Suppressor macrophage (primary cell): ENCODE measurements around the gene BLVRA.
"Not testable (repeated sequence)": the region's sequence is repeated elsewhere in the genome, so short reads cannot be mapped to it uniquely, and the experiment has no call there.

ENCODE experiments used
- DNase-seq, 4 experiments: peaks; one replicate each; pipeline ENCODE4 v3.0.0-alpha.2; 2020 to 2022

Gene BLVRA

GRCh38 chr7:43810195-43810941 is 51.9 kb downstream of the BLVRA start:
- DNase-seq, result peak; percentile 36 to 65 (median 40)

- no peak for DNase-seq
Measured at GRCh38 chr7:43815373-43815772, 56.9 kb downstream of the BLVRA start.

- DNase-seq, result not testable (repeated sequence)
Measured at GRCh38 chr7:43816046-43816797, 57.7 kb downstream of the BLVRA start.

GRCh38 chr7:43823425-43823824 is 64.9 kb downstream of the BLVRA start:
- not testable (repeated sequence) for DNase-seq

GRCh38 chr7:43823941-43824340 is 65.5 kb downstream of the BLVRA start:
- DNase-seq, result no peak

GRCh38 chr7:43824513-43824912 is 66.0 kb downstream of the BLVRA start:
- DNase-seq, result not testable (repeated sequence)

- no peak for DNase-seq
Measured at GRCh38 chr7:43824963-43825362, 66.5 kb downstream of the BLVRA start.

- no peak for DNase-seq
Measured at GRCh38 chr7:43825391-43825808, 66.9 kb downstream of the BLVRA start.

- not testable (repeated sequence) for DNase-seq
Measured at GRCh38 chr7:43830917-43831316, 72.4 kb downstream of the BLVRA start.

GRCh38 chr7:43834463-43835251 is 76.2 kb downstream of the BLVRA start:
- DNase-seq, result peak; percentile 15 to 77 (median 61)

- DNase-seq, result no peak
Measured at GRCh38 chr7:43838201-43838658, 79.8 kb downstream of the BLVRA start.

- no peak for DNase-seq
Measured at GRCh38 chr7:43843296-43843695, 84.8 kb downstream of the BLVRA start.

GRCh38 chr7:43844257-43844656 is 85.8 kb downstream of the BLVRA start:
- DNase-seq, result no peak

GRCh38 chr7:43844662-43845061 is 86.2 kb downstream of the BLVRA start:
- no peak for DNase-seq

- DNase-seq, result no peak
Measured at GRCh38 chr7:43847496-43847895, 89.0 kb downstream of the BLVRA start.

- no peak for DNase-seq
Measured at GRCh38 chr7:43849047-43849446, 90.6 kb downstream of the BLVRA start.

GRCh38 chr7:43850348-43851116 is 92.1 kb downstream of the BLVRA start:
- no peak for DNase-seq

- DNase-seq, result no peak
Measured at GRCh38 chr7:43851805-43852204, 93.3 kb downstream of the BLVRA start.

- no peak for DNase-seq
Measured at GRCh38 chr7:43855176-43855575, 96.7 kb downstream of the BLVRA start.

GRCh38 chr7:43856316-43856715 is 97.8 kb downstream of the BLVRA start:
- DNase-seq, result no peak
